IMR-90 (cell line): Measurements from ENCODE around the gene PRSS16. TPM values are rescaled to one million over a fixed set of nuclear protein-coding genes. Genes with fewer than 3 reads are reported as not detected.

Experiments used
- ATAC-seq: fragments of 200-7000 bp; cut with Tn5 transposase; 2 replicates; pipeline ENCODE4 v1.9.1; 2020; ENCODE audit warnings: low read depth, mild to moderate bottlenecking, moderate library complexity
- BruUV-seq: library from RNA; stranded (reverse); fragments of 400-500 nt; replicated peaks from 2 replicates; lab custom pipeline; 2021; lab: Mats Ljungman, UMichigan
- CTCF ChIA-PET: fragments of 300-600 bp; formaldehyde crosslinking; extraction: SDS; loops from one replicate; lab custom pipeline; 2021; ENCODE audit warnings: antibody characterized with exemption; lab: Yijun Ruan, JAX
- POLR2A ChIA-PET: fragments of 300-600 bp; sonication (Branson Sonifier 250); formaldehyde crosslinking; loops from one replicate; lab custom pipeline; 2022; ENCODE audit warnings: antibody characterized with exemption; ENCODE audit not compliant: unreplicated experiment; lab: Charles Lee
- DNase-seq: peaks from one replicate; pipeline ENCODE4 v3.0.0; 2013
- H2AFZ ChIP-seq: replicated peaks from 2 replicates; pipeline ENCODE3; 2013; ENCODE audit warnings: low read length, mild to moderate bottlenecking; ENCODE audit not compliant: poor library complexity
- H2AK5ac ChIP-seq: 2 replicates; pipeline ENCODE4 v1.6.1; 2013; ENCODE audit warnings: low read depth, low read length, inconsistent platforms
- H2AK9ac ChIP-seq: replicated peaks from 2 replicates; pipeline ENCODE3; 2013; ENCODE audit warnings: mild to moderate bottlenecking, low read depth, low read length, moderate library complexity; ENCODE audit not compliant: poor library complexity
- H2BK120ac ChIP-seq: 2 replicates; pipeline ENCODE4 v1.6.1; 2013; ENCODE audit warnings: low read depth, low read length, inconsistent platforms
- H2BK15ac ChIP-seq: 3 replicates; pipeline ENCODE4 v1.6.1; 2013; ENCODE audit warnings: low read depth, low read length, inconsistent platforms
- H2BK20ac ChIP-seq: 2 replicates; pipeline ENCODE4 v1.6.1; 2013; ENCODE audit warnings: low read depth, mild to moderate bottlenecking, inconsistent platforms, low read length, moderate library complexity
- H2BK5ac ChIP-seq: 2 replicates; pipeline ENCODE4 v1.6.1; 2013; ENCODE audit warnings: mild to moderate bottlenecking, low read depth, low read length, inconsistent platforms; ENCODE audit not compliant: poor library complexity, severe bottlenecking
- H3K14ac ChIP-seq: replicated peaks from 2 replicates; pipeline ENCODE4 v1.6.1; 2013; ENCODE audit warnings: low read depth, low read length, inconsistent platforms
- H3K18ac ChIP-seq: 2 replicates; pipeline ENCODE4 v1.6.1; 2013; ENCODE audit warnings: low read depth, low read length, control low read depth
- H3K23ac ChIP-seq: 2 replicates; pipeline ENCODE4 v1.6.1; 2013; ENCODE audit warnings: low read depth, low read length, inconsistent platforms
- H3K27ac ChIP-seq: 2 replicates; pipeline ENCODE4 v1.5.1; 2013; ENCODE audit warnings: mild to moderate bottlenecking, control low read depth, low read length; ENCODE audit not compliant: insufficient read depth
- H3K27me3 ChIP-seq: 2 replicates; pipeline ENCODE4 v1.6.1; 2013; ENCODE audit warnings: low read length; ENCODE audit not compliant: control insufficient read depth, insufficient read depth
- H3K36me3 ChIP-seq: 2 replicates; pipeline ENCODE4 v1.6.1; 2013; ENCODE audit warnings: low read length, mixed read lengths; ENCODE audit not compliant: control insufficient read depth, insufficient read depth
- H3K4ac ChIP-seq: 2 replicates; pipeline ENCODE4 v1.6.1; 2013; ENCODE audit warnings: low read depth, low read length, inconsistent platforms
- H3K4me1 ChIP-seq: 2 replicates; pipeline ENCODE4 v1.6.1; 2013; ENCODE audit warnings: low read length, mixed read lengths; ENCODE audit not compliant: control insufficient read depth, insufficient read depth
- H3K4me2 ChIP-seq: 2 replicates; pipeline ENCODE4 v1.6.1; 2013; ENCODE audit warnings: low read depth, mild to moderate bottlenecking, control low read depth, low read length, moderate library complexity
- H3K4me3 ChIP-seq: 2 replicates; pipeline ENCODE4 v1.5.1; 2013; ENCODE audit warnings: low read depth, mild to moderate bottlenecking, control low read depth, low read length, moderate library complexity; ENCODE audit not compliant: insufficient read depth
- H3K56ac ChIP-seq: 2 replicates; pipeline ENCODE4 v1.6.1; 2013; ENCODE audit warnings: low read length, inconsistent platforms; ENCODE audit not compliant: insufficient read depth; ENCODE audit errors: extremely low read depth
- H3K79me1 ChIP-seq, 2 experiments: 2 replicates each; pipeline ENCODE4 v1.6.1; 2013; ENCODE audit warnings: low read length in 2 of 2, inconsistent platforms in 1 of 2, low read depth in 1 of 2
- H3K9ac ChIP-seq: 2 replicates; pipeline ENCODE4 v1.6.1; 2013; ENCODE audit warnings: low read depth, low read length, control low read depth
- H3K9me1 ChIP-seq: 2 replicates; pipeline ENCODE4 v1.6.1; 2013; ENCODE audit warnings: low read length, inconsistent platforms; ENCODE audit not compliant: insufficient read depth
- H3K9me3 ChIP-seq: 2 replicates; pipeline ENCODE4 v1.6.1; 2013; ENCODE audit warnings: low read length; ENCODE audit not compliant: control insufficient read depth, insufficient read depth
- H4K20me1 ChIP-seq: 2 replicates; pipeline ENCODE4 v1.6.1; 2013; ENCODE audit warnings: low read length, inconsistent platforms; ENCODE audit not compliant: insufficient read depth
- H4K5ac ChIP-seq: 2 replicates; pipeline ENCODE4 v1.6.1; 2013; ENCODE audit warnings: mild to moderate bottlenecking, low read depth, low read length, control low read depth
- H4K8ac ChIP-seq, 2 experiments: 2 replicates each; pipeline ENCODE4 v1.6.1; 2013; ENCODE audit warnings: low read depth in 2 of 2, low read length in 2 of 2, control low read depth in 1 of 2, inconsistent platforms in 1 of 2
- H4K91ac ChIP-seq: 2 replicates; pipeline ENCODE4 v1.6.1; 2013; ENCODE audit warnings: low read depth, low read length, inconsistent platforms; ENCODE audit not compliant: insufficient read depth
- CTCF ChIP-seq: conservative IDR thresholded peaks from 2 replicates; pipeline ENCODE4 v1.5.1; 2012; ENCODE audit warnings: mild to moderate bottlenecking, low read depth, low read length, improper control_type of control experiment
- MXI1 ChIP-seq: IDR thresholded peaks from 2 replicates; pipeline ENCODE4 v1.6.1; 2012; ENCODE audit warnings: low read depth, mild to moderate bottlenecking, low read length, moderate library complexity, borderline replicate concordance
- NFE2L2 ChIP-seq: fragments of 150-350 bp; IDR thresholded peaks from 2 replicates; pipeline ENCODE4 v1.6.1; 2016; ENCODE audit warnings: low read depth, mild to moderate bottlenecking, low read length
- WGBS, 2 experiments: methylation state at CpG; one replicate each; pipeline versions ENCODE4 v1.1.5 to v1.1.7; 2013; ENCODE audit warnings: missing lambda C conversion rate in 2 of 2; ENCODE audit not compliant: insufficient read length in 1 of 2; ENCODE audit errors: extremely low coverage in 2 of 2; 5-methylcytosine and 5-hydroxymethylcytosine counted together
- dilution Hi-C: fragments of 300-500 bp; cut with HindIII; formaldehyde crosslinking; loops from one replicate; pipeline ENCODE4 v1.14.3; 2018; ENCODE audit warnings: low sequenced_read_pairs; ENCODE audit not compliant: unreplicated experiment
- in situ Hi-C: fragments of 300-500 bp; cut with MboI; formaldehyde crosslinking; loops from 3 replicates; pipeline ENCODE4 v1.14.3; 2019; ENCODE audit warnings: low sequenced_read_pairs, inconsistent platforms, mixed read lengths
- intact Hi-C: fragments of 100-400 bp; cut with micrococcal nuclease; formaldehyde crosslinking; loops from 2 replicates; pipeline ENCODE4 v1.10.0; 2022
- polyA plus RNA-seq, 3 experiments: library from polyadenylated mRNA; depleted of rRNA; stranded (reverse); fragments of >200 nt; gene quantifications; 2 replicates each; pipeline ENCODE4 v1.2.3, GENCODE V29; 2012; ENCODE audit warnings: low replicate concordance in 1 of 3
- total RNA-seq: library from RNA; depleted of rRNA; stranded (reverse); fragments of >200 nt; gene quantifications from 2 replicates; pipeline ENCODE4 v1.2.3, GENCODE V29; 2012

PRSS16 gene
- total and polyA plus RNA-seq, 2 of the 4 experiments (the other 2 are of a cell fraction): 0.39 TPM; not detected in 1

DNA sequence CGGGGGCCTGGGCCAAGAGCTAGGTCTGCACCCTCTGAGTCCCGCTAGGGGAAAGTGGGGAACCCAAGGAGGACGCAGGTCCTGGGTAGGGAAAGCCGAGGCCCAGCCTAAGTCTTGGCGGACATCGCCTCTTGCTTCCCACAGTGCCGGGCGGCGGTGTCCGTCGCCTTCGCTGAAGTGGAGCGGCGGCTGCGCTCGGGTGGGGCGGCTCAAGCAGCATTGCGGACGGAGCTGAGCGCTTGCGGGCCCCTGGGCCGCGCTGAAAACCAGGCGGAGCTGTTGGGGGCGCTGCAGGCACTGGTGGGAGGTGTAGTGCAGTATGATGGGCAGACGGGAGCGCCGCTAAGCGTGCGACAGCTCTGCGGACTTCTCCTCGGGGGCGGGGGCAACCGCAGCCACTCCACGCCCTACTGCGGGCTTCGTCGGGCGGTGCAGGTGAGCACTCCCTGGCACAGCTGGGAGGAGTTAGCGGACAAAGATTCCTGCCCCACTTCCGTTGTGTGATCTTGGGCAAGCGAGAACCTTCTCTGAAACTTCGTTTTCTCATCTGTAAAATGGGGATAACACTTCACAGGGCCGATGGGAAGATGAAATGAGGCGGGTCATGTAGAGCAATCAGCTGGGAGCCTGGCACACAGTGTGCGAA is 4.2 kb downstream of the PRSS16 start:
- no peaks in the 10 kb centered on the region for H4K20me1 ChIP-seq
- ChIA-PET POLR2A (interaction anchor here (0.6 kb wide), 1 partner anchor 10 kb away, joined by 6 read pairs; no protein-coding TSS in a partner anchor), CTCF (interaction anchor here (0.5 to 0.6 kb wide), 2 partner anchors 252 to 410 kb away, joined by 4 read pairs; no protein-coding TSS in a partner anchor)
- no peak overlapping the region for H3K14ac ChIP-seq
- H2BK15ac ChIP-seq: no peak overlapping the region
- H3K9me1 ChIP-seq: no peaks in the 10 kb centered on the region
- dilution Hi-C loops (no loop called here), intact Hi-C loops (no loop called here), in situ Hi-C loops (no loop called here)
- peak overlapping the region; percentile 80 for H2AFZ ChIP-seq
- no peak overlapping the region for H3K23ac ChIP-seq
- H4K91ac ChIP-seq: no peak overlapping the region
- peaks cover 1% of the 10 kb centered on the region; the same call in 1 of the 2 replicates for H3K9me3 ChIP-seq
- peak; percentile 38 for DNase-seq
- no peak overlapping the region for H3K4ac ChIP-seq
- no peak overlapping the region for H4K5ac ChIP-seq
- H3K4me1 ChIP-seq: peaks cover 2% of the 10 kb centered on the region; the same call in 1 of the 2 replicates
- TF ChIP-seq NFE2L2 (no peak), MXI1 (no peak), CTCF (peak; percentile 23; the same call in 1 of the 2 replicates)
- no peak overlapping the region for H3K27ac ChIP-seq
- H3K36me3 ChIP-seq: no peaks in the 10 kb centered on the region
- H3K18ac ChIP-seq: no peak overlapping the region
- no TSS peak for BruUV-seq
- peak overlapping the region; percentile 86 for H3K4me2 ChIP-seq
- H2BK20ac ChIP-seq: no peak overlapping the region
- H2AK9ac ChIP-seq: peak overlapping the region; percentile 63
- H3K27me3 ChIP-seq: peaks cover 52% of the 10 kb centered on the region
- no peak overlapping the region for H3K56ac ChIP-seq
- no peak overlapping the region for H2BK5ac ChIP-seq
- H2AK5ac ChIP-seq: no peak overlapping the region
- H3K4me3 ChIP-seq: peak overlapping the region; percentile 55
- WGBS, 2 experiments: 14% methylated on average over 8 of the region's 46 CpGs; no CpG with 5 or more reads in 1 of the 2 experiments
- no peak overlapping the region for H3K9ac ChIP-seq
- peak; percentile 82 for ATAC-seq
- H2BK120ac ChIP-seq: no peak overlapping the region
- H3K79me1 ChIP-seq: no peaks in the 10 kb centered on the region
- no peak overlapping the region for H4K8ac ChIP-seq
